K562 (cell line): ENCODE results near the gene METAP2. TPM values are rescaled to one million over a fixed set of nuclear protein-coding genes. Genes with fewer than 3 reads are reported as not detected.
A peak's percentile ranks its signal among the peaks of the same experiment; 100 is the strongest.

ENCODE experiments used
- ATAC-seq: fragments of 200-7000 bp; cut with Tn5 transposase; 3 replicates; pipeline ENCODE4 v1.9.1; 2020; ENCODE audit warnings: moderate library complexity
- BruUV-seq: library from RNA; stranded (reverse); fragments of 400-500 nt; replicated peaks from 2 replicates; lab custom pipeline; 2021; lab: Mats Ljungman, UMichigan
- CTCF ChIA-PET: fragments of 300-600 bp; formaldehyde crosslinking; extraction: SDS; loops from one replicate; lab custom pipeline; 2021; ENCODE audit warnings: low intra/inter-chr PET ratio; lab: Yijun Ruan, JAX
- POLR2A ChIA-PET: fragments of 300-600, 350-650 bp; sonication (Branson Sonifier 250); formaldehyde crosslinking; extraction: SDS; loops from one replicate; lab custom pipeline; 2021; ENCODE audit warnings: antibody characterized with exemption, inconsistent platforms; lab: Yijun Ruan, JAX
- DNase-seq, 4 experiments: peaks; one replicate each; pipeline versions ENCODE4 v3.0.0 to v3.0.0-alpha.2; 2011 to 2018; ENCODE audit warnings: low spot score in 3 of 4, mixed read lengths in 3 of 4; ENCODE audit errors: extremely low read depth in 1 of 4
- FAIRE-seq: peaks from 2 replicates; lab custom pipeline; 2011; peaks lifted over from hg19 to GRCh38; lab: Jason Lieb, UNC
- H2AFZ ChIP-seq: 2 replicates; pipeline ENCODE4 v1.6.0; 2011; ENCODE audit warnings: low read depth, low read length, control low read depth, inconsistent platforms
- H3K27ac ChIP-seq: fragments of 200-600 bp; 3 replicates; pipeline ENCODE4 v1.8.0; 2011; ENCODE audit warnings: low read depth, mild to moderate bottlenecking, control low read depth, inconsistent platforms, low read length, moderate library complexity, mixed read lengths; ENCODE audit errors: extremely low read depth
- H3K27me3 ChIP-seq, 2 experiments: fragments of 300-600 bp in 1 of 2; 2 replicates in 1 of 2; 3 replicates in 1 of 2; pipeline versions ENCODE4 v1.6.0 to v1.8.0; 2011; ENCODE audit warnings: inconsistent platforms in 2 of 2, low read length in 2 of 2, mild to moderate bottlenecking in 1 of 2, mixed read lengths in 1 of 2, moderate library complexity in 1 of 2; ENCODE audit not compliant: control insufficient read depth in 2 of 2, insufficient read depth in 2 of 2
- H3K36me3 ChIP-seq: fragments of 300-600 bp; 3 replicates; pipeline ENCODE4 v1.8.0; 2011; ENCODE audit warnings: mild to moderate bottlenecking, low read length, inconsistent platforms; ENCODE audit not compliant: control insufficient read depth, insufficient read depth
- H3K4me1 ChIP-seq, 2 experiments: fragments of 200-600 bp in 1 of 2; replicated peaks in 1 of 2; 2 replicates in 1 of 2; 3 replicates in 1 of 2; pipeline versions ENCODE4 v1.5.1 to v1.8.0; 2011; ENCODE audit warnings: inconsistent platforms in 2 of 2, low read length in 2 of 2, mild to moderate bottlenecking in 1 of 2, mixed read lengths in 1 of 2, moderate library complexity in 1 of 2; ENCODE audit not compliant: control insufficient read depth in 2 of 2, insufficient read depth in 2 of 2
- H3K4me2 ChIP-seq: 2 replicates; pipeline ENCODE4 v1.6.1; 2011; ENCODE audit warnings: low read length, control low read depth, inconsistent platforms, mixed read lengths; ENCODE audit not compliant: insufficient read depth
- H3K4me3 ChIP-seq: fragments of 200-600 bp; sonication (generic), shearing (Covaris generic); 2 replicates; pipeline ENCODE4 v1.5.1; 2016; ENCODE audit warnings: control low read depth, inconsistent platforms
- H3K79me2 ChIP-seq: fragments of 200-600 bp; 3 replicates; pipeline ENCODE4 v1.8.0; 2011; ENCODE audit warnings: low read length, inconsistent platforms; ENCODE audit not compliant: control insufficient read depth, insufficient read depth
- H3K9ac ChIP-seq, 2 experiments: 2 replicates each; pipeline versions ENCODE4 v1.6.0 to v1.6.1; 2011; ENCODE audit warnings: low read depth in 2 of 2, low read length in 2 of 2, control low read depth in 1 of 2, inconsistent platforms in 1 of 2, mild to moderate bottlenecking in 1 of 2, mixed read lengths in 1 of 2; ENCODE audit not compliant: insufficient read depth in 1 of 2
- H3K9me1 ChIP-seq: one replicate; pipeline ENCODE4 v1.6.0; 2011; ENCODE audit warnings: inconsistent platforms, mild to moderate bottlenecking, low read length, moderate library complexity; ENCODE audit not compliant: control insufficient read depth, insufficient read depth
- H3K9me3 ChIP-seq: replicated peaks from 2 replicates; pipeline ENCODE4 v1.5.1; 2011; ENCODE audit warnings: low read depth, low read length, inconsistent platforms; ENCODE audit not compliant: control insufficient read depth, insufficient read depth
- H4K20me1 ChIP-seq: replicated peaks from 2 replicates; pipeline ENCODE4 v1.6.1; 2011; ENCODE audit warnings: low read length, inconsistent platforms, mixed read lengths; ENCODE audit not compliant: control insufficient read depth, insufficient read depth
- JUND ChIP-seq, 2 experiments: IDR thresholded peaks; 2 replicates in 1 of 2; 3 replicates in 1 of 2; pipeline ENCODE4 v1.6.1; 2011; ENCODE audit warnings: borderline replicate concordance in 2 of 2, low read depth in 2 of 2, low read length in 2 of 2, improper control_type of control experiment in 1 of 2, missing biosample characterization in 1 of 2, missing genetic modification characterization in 1 of 2, missing genetic modification reagents in 1 of 2
- ZNF263 ChIP-seq: sonication (generic); formaldehyde crosslinking; IDR thresholded peaks from 2 replicates; pipeline ENCODE4 v1.8.0; 2022; ENCODE audit warnings: mild to moderate bottlenecking, missing genetic modification reagents, borderline replicate concordance
- WGBS: fragments of 100-300 bp; shearing (Covaris generic); methylation state at CpG from one replicate; pipeline ENCODE4 v1.1.6; 2016; ENCODE audit warnings: low coverage, mixed read lengths; ENCODE audit not compliant: insufficient coverage; ENCODE audit errors: missing lambda C conversion rate; 5-methylcytosine and 5-hydroxymethylcytosine counted together
- in situ Hi-C: fragments of 300-500 bp; cut with MboI; formaldehyde crosslinking; loops from 4 replicates; pipeline ENCODE4 v1.15.0; 2018; ENCODE audit warnings: inconsistent platforms, mixed read lengths
- intact Hi-C: fragments of 100-400 bp; cut with micrococcal nuclease; formaldehyde crosslinking; loops from 2 replicates; pipeline ENCODE4 v1.14.2; 2022
- polyA plus RNA-seq, 8 experiments: library from polyadenylated mRNA; depleted of rRNA in 4 of 8; stranded (reverse) in 5 of 8; unstranded in 3 of 8; fragments of >200 nt; fragmentation: Nextera tagmentation in 2 of 8; fragmentation: Illumina TruSeq in 1 of 8; extraction: Ambion mirVana in 2 of 8; extraction: Trizol in 1 of 8; gene quantifications; 2 replicates each; pipeline versions ENCODE4 v1.2.1 to v1.2.3, GENCODE V29; 2011 to 2014; ENCODE audit warnings: inconsistent platforms in 1 of 8, missing spikeins in 1 of 8
- total RNA-seq, 7 experiments: library from RNA; depleted of rRNA in 6 of 7; stranded (reverse); fragments of >200 nt in 6 of 7; fragmentation: Illumina TruSeq in 2 of 7; extraction: Trizol in 2 of 7; gene quantifications; 2 replicates each; pipeline versions ENCODE4 v1.2.1 to v1.2.3, GENCODE V29; 2011 to 2021; ENCODE audit warnings: low replicate concordance in 1 of 7
- TF ChIP-seq, protein P1 (sequence below): fragments of 150-350 bp; conservative IDR thresholded peaks from 2 replicates; pipeline ENCODE4 v1.6.1; 2014; ENCODE audit warnings: low read length
- TF ChIP-seq, protein P2 (sequence below), 2 experiments: fragments of 450-650 bp in 1 of 2; sonication (generic) in 1 of 2; formaldehyde crosslinking in 1 of 2; IDR thresholded peaks in 1 of 2; conservative IDR thresholded peaks in 1 of 2; 2 replicates each; pipeline versions ENCODE4 v1.6.1 to v1.8.1; 2016 to 2023; ENCODE audit warnings: mild to moderate bottlenecking in 2 of 2, moderate library complexity in 2 of 2, inconsistent platforms in 1 of 2, missing genetic modification reagents in 1 of 2

Gene METAP2
- total and polyA plus RNA-seq, 9 of the 15 experiments (the other 6 are each of a cell fraction or from before 2014, with no cell fraction given) = 75.5 to 205 (median 164) TPM

DNA sequence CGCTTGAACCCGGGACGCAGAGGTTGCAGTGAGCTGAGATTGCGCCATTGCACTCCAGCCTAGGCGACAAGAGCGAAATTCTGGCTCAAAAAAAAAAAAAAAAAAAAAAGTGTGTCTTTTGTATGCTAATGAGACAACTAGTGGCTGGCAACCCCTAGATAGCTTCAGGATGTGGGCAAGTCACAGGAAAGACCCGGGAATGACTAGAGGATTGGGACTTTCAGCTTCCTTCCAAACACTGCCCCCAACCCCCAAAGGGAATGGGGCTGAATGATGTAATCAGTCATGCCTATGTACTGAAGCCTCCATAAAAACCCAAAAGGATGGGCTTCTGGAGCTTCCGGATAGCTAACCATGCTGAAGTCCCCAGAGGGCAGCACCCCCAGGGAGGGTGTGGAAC is 48.7 kb downstream of the METAP2 start:
- intact Hi-C loops (no loop called here), in situ Hi-C loops (no loop called here)
- FAIRE-seq (no peak), ATAC-seq (no peak; the same call in 2 of the 3 replicates), DNase-seq (no peak)
- 75% methylated on average over 6 of the region's 8 CpGs for WGBS
- Histone ChIP-seq H3K9me1 (no peaks in the 10 kb centered on the region), H3K27me3 (no peaks in the 10 kb centered on the region), H3K36me3 (no peaks in the 10 kb centered on the region), H3K27ac (no peak overlapping the region), H3K9me3 (no peaks in the 10 kb centered on the region), H3K4me3 (no peak overlapping the region), H3K79me2 (no peaks in the 10 kb centered on the region), H3K4me1 (peaks cover 10 to 12% of the 10 kb centered on the region in 2 experiments; a peak in 4 of 5 replicates), H3K4me2 (no peak overlapping the region), H2AFZ (no peak overlapping the region), H3K9ac (no peak overlapping the region), H4K20me1 (no peaks in the 10 kb centered on the region)
- TF ChIP-seq, protein P1, sequence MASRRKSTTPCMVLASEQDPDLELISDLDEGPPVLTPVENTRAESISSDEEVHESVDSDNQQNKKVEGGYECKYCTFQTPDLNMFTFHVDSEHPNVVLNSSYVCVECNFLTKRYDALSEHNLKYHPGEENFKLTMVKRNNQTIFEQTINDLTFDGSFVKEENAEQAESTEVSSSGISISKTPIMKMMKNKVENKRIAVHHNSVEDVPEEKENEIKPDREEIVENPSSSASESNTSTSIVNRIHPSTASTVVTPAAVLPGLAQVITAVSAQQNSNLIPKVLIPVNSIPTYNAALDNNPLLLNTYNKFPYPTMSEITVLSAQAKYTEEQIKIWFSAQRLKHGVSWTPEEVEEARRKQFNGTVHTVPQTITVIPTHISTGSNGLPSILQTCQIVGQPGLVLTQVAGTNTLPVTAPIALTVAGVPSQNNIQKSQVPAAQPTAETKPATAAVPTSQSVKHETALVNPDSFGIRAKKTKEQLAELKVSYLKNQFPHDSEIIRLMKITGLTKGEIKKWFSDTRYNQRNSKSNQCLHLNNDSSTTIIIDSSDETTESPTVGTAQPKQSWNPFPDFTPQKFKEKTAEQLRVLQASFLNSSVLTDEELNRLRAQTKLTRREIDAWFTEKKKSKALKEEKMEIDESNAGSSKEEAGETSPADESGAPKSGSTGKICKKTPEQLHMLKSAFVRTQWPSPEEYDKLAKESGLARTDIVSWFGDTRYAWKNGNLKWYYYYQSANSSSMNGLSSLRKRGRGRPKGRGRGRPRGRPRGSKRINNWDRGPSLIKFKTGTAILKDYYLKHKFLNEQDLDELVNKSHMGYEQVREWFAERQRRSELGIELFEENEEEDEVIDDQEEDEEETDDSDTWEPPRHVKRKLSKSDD = no peak
- TF ChIP-seq ZNF263 (CRISPR knock-in tag) (no peak), JUND (IDR thresholded peaks at IDR 0.05; ENCODE audit: borderline replicate concordance, low read depth, low read length) (no peak), JUND (tag; IDR thresholded peaks at IDR 0.05; ENCODE audit: borderline replicate concordance, low read depth, low read length) (no peak)
- TF ChIP-seq, protein P2, sequence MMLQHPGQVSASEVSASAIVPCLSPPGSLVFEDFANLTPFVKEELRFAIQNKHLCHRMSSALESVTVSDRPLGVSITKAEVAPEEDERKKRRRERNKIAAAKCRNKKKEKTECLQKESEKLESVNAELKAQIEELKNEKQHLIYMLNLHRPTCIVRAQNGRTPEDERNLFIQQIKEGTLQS (IDR thresholded peaks at IDR 0.05) = 0 out of 2 replicates have a peak, but pooled peaks have one; percentile 11
- TF ChIP-seq, protein P2 (CRISPR knock-in tag; conservative IDR thresholded peaks at IDR 0.05) = no peak
- ChIA-PET CTCF (no interaction called here), POLR2A (interaction anchor here (0.6 to 1.2 kb wide), 3 partner anchors 13 to 450 kb away, joined by 3 to 5 read pairs (median 4); partner anchors contain the start of gene NR2C1)
- no TSS peak for BruUV-seq
